ENCODE measurements around the gene FGD1.

GRCh38 chrX:54495814-54496516 is at the start of gene FGD1:
- TF ChIP-seq POLR2A (IDR thresholded peaks at IDR 0.05; ENCODE audit: low read depth, low read length), result no peak
- TF ChIP-seq POLR2AphosphoS5 (IDR thresholded peaks at IDR 0.05; ENCODE audit: low read depth, low read length), result no peak

Measured in GM12891 (cell line).